GM19395 (cell line): ENCODE data around the gene ZSCAN12.
"Not testable (repeated sequence)": the region's sequence is repeated elsewhere in the genome, so short reads cannot be mapped to it uniquely, and the experiment has no call there.

Experiments
- ATAC-seq: cut with Tn5 transposase; IDR thresholded peaks from one replicate; pipeline ENCODE4 v1.9.1; 2021; ENCODE audit warnings: mild to moderate bottlenecking, moderate library complexity; ENCODE audit not compliant: unreplicated experiment

The ZSCAN12 gene

GRCh38 chr6:28399350-28400121 lies at the start of gene ZSCAN12:
Gene ZSCAN12 (minus strand): TSS chr6:28399747. CDS start chr6:28398405, 1,342 bp downstream.
- peak; percentile 84 for ATAC-seq

- ATAC-seq, result no peak
Measured at GRCh38 chr6:28449056-28449455, 49.5 kb upstream of the ZSCAN12 start.

GRCh38 chr6:28447512-28447906 lies 48.0 kb upstream of the ZSCAN12 start:
- not testable (repeated sequence) for ATAC-seq

- no peak for ATAC-seq
Measured at GRCh38 chr6:28446818-28447511, 47.4 kb upstream of the ZSCAN12 start.

DNA sequence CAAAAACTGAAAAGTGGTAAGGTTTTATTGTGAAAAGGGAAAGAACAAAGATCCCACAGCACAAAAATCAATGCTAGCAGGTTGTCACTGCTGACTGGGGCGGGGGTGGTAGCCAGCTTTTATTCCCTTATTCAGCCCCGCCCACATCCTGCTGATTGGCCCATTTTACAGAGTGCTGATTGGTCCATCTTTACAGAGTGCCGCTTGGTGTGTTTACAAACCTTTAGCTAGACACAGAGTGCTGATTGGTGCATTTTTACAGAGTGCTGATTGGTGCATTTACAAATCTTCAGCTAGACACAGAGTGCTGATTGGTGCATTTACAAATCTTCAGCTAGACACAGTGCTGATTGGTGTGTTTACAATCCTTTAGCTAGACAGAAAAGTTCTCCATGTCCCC lies 45.2 kb upstream of the ZSCAN12 start:
- not testable (repeated sequence) for ATAC-seq

DNA sequence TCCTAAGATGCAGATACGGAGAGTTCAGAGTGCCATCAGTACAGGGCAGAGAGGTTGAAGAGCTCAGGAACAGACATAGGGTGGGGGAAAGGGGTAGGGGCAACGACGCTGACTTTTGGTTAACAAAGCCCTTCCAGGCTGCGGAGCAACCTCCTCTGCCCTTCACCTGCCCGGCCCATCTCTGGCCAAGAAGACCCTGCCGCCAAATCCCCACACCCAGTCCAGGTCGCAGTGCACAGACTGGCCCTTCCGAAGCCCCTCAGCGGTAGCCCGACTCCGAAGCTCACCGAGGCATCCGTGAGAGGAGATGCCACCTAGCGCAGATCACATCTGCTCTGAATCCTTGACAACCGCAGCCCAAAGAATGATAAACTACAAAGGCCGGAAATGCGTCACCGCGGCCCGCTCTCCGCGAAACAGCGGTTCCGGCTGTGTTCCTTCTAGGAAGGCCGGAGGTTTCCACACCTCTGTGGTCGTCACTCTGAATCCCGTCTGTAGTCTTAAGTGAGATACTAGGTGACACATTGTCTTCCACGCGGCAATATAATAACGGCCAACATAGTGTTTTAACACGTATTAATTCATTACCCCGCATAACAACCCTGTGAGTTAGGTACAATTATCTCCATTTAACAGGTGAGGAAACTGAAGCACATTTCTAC lies 43.7 kb upstream of the ZSCAN12 start, which contains the start of gene ZSCAN23:
TSS of gene ZSCAN23 (minus strand) at position 380 of the 662 bp plus-strand sequence. CDS start 7,225 bp downstream, outside the sequence.
- peak; percentile 95 for ATAC-seq

GRCh38 chr6:28442586-28442985 lies 43.0 kb upstream of the ZSCAN12 start:
- no peak for ATAC-seq

DNA sequence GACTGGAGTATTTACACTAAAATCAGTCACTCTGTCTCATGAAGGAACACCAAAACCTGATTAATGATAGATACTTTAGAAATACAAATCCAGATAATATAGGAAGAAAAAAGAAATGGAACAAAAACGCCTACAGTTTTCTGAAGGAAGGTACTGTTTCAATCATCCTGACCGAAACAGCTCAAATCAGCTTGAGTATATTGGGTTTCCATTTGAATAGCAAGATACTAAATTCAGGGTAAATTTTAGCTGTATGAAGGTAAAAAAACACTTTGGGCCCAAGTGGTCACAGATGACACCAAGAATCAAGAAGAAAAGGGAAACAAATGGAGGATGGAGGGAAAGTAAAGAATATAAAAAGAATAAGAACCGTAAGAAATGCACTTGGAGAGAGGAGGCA lies 36.9 kb upstream of the ZSCAN12 start:
- no peak for ATAC-seq

DNA sequence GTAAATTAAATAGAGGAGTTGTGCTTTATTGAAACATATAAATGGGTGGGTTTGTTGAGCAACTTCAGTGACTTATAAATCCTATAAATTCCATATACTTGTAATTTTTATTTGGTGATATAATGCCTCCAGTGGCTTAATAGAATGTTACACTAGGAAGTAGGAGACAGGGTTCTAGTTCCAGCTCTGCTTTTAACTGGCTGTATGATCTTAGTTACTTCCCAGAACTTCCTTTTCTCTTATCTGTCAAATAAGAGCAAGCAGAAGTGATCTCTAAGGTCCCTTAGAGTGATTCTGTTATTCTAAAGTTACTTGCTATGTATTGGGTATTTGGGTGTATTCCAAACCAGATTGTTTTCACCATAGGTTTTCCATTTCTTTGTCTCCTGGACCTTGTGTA lies 33.6 kb upstream of the ZSCAN12 start:
- ATAC-seq, result no peak

DNA sequence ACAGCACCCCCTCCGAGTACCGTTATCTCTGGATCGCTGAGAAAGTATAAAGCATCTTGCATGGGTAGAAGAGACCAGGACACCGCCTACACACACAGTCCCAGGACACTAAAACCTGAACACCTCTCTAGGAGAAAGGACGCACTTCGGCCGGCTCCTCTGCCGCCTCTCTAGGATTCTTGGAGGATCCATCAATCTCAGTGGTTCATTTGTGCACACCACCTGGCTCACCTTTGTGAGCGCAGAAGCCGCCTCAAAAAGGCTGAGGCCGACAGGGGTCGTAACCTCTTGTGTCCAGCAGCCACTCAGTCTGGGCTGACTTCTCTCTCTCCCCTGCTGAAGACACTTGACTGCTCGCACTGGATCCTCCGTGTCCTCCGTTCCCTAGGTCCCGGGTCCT lies 30.2 kb upstream of the ZSCAN12 start:
- ATAC-seq, result no peak

DNA sequence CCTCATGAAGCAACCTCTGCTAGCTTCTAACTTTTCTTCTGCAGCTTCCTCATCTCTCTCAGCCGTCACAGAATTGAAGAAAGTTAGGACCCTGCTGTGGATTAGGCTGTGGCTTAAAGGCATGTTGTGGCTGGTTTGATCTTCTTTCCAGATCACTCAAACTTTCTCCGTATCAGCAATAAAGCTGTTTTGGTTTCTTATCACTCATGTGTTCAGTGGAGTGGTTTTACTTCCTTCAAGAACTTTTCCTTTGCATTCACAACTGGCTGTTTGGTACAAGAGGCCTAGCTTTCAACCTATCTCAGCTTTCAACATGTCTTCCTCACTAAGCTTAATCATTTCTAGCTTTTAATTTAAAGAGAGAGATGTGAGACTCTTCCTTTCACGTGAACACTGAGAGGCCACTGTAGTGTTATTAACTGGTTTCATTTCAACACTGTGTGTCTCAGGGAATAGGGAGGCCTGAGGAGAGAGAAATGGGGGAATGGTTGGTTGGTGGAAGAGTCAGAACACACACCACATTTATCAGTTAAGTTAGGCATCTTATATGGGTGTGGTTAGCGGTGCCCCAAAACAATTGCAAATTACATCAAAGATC lies 26.5 kb upstream of the ZSCAN12 start:
- no peak for ATAC-seq

GRCh38 chr6:28424163-28424562 lies 24.6 kb upstream of the ZSCAN12 start:
- ATAC-seq, result no peak

- no peak for ATAC-seq
Measured at GRCh38 chr6:28423546-28423945, 24.0 kb upstream of the ZSCAN12 start.

- ATAC-seq, result no peak
Measured at GRCh38 chr6:28413681-28414080, 14.1 kb upstream of the ZSCAN12 start.

- ATAC-seq, result no peak
Measured at GRCh38 chr6:28410767-28411166, 11.2 kb upstream of the ZSCAN12 start.

GRCh38 chr6:28408076-28408802 lies 8.7 kb upstream of the ZSCAN12 start:
- no peak for ATAC-seq

GRCh38 chr6:28407401-28407800 lies 7.9 kb upstream of the ZSCAN12 start:
- ATAC-seq, result no peak

- ATAC-seq, result not testable (repeated sequence)
Measured at GRCh38 chr6:28403923-28404322, 4.4 kb upstream of the ZSCAN12 start.

DNA sequence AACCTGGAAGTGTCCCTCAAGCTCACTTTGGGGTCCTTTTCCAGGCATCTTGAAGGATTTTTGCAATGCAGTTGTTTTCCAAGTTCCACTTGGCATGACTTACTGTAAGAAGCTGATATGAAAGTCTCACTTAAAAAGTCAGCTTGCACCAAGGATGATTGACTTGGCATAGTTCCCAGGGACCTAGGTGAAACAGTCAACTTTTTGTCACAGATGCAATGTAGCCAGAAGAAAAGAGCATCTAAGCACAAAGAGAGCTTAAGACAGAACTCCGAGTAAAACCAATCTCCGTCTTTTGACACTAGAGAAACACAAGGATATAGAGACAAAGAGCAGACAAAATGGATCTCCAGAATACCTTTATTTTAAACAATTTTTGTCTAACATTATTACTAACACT lies 2.6 kb upstream of the ZSCAN12 start:
- ATAC-seq, result no peak

DNA sequence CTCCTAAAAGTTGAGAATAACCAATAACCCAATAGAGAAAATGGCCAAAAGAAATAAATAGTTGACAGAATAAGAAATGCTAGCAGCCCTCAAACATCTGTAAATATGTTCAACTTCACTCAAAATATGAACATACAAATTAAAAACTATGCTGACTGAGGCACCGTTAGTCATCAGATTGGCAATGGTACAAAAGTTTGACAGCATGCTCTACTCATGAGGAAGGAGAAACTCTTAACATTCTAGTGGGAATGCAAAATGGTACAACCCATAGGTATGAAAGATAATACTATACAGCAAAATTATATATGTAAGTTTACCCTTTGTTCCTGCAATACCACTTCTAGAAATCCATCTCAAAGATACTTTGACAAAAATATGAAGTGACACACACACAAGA lies 1.6 kb upstream of the ZSCAN12 start:
- no peak for ATAC-seq

DNA sequence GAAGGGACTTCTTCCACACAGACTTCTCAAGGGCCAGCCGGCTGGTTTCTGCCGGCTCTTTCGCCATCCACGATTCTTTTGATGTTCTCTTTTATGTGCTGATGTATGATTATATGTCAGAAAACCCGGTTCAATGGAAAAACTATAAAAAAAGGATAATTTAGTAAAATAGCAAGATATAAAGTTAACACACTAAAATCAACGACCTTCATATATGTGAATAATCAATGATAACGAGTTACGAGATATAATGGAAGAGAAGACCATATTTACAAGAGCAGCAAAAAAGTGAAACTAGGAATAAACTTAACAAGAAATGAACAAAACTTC lies 540 bp upstream of the ZSCAN12 start:
- no peak for ATAC-seq
